Neural cell (in vitro differentiated cells): ENCODE results near the gene FAM83B. TPM values are rescaled to one million over a fixed set of nuclear protein-coding genes. Genes with fewer than 3 reads are reported as not detected.

Source experiments
- H2AFZ ChIP-seq: fragments of 200-600, 300-800 bp; sonication (generic), shearing (Covaris generic); 2 replicates; pipeline ENCODE4 v1.6.0; 2014; ENCODE audit warnings: low read depth, mild to moderate bottlenecking, antibody characterized with exemption, low read length, moderate library complexity
- H3F3A ChIP-seq: fragments of 200-600 bp; shearing (Covaris generic); 2 replicates; pipeline ENCODE4 v1.6.1; 2016; ENCODE audit warnings: mild to moderate bottlenecking, moderate library complexity, mixed read lengths, antibody characterized with exemption, low read length; ENCODE audit not compliant: insufficient read depth, poor library complexity, severe bottlenecking
- H3K27ac ChIP-seq: fragments of 200-600, 300-800 bp; sonication (generic), shearing (Covaris generic); 2 replicates; pipeline ENCODE4 v1.5.1; 2014; ENCODE audit warnings: mild to moderate bottlenecking, low read length, moderate library complexity
- H3K27me3 ChIP-seq: fragments of 300-800, 200-600 bp; sonication (generic), shearing (Covaris generic); 2 replicates; pipeline ENCODE4 v1.6.0; 2014; ENCODE audit warnings: mild to moderate bottlenecking, low read depth, low read length, moderate library complexity; ENCODE audit not compliant: insufficient read depth
- H3K36me3 ChIP-seq: fragments of 300-800, 200-600 bp; sonication (generic), shearing (Covaris generic); 2 replicates; pipeline ENCODE4 v1.5.1; 2014; ENCODE audit warnings: mild to moderate bottlenecking, antibody characterized with exemption, low read length, moderate library complexity; ENCODE audit not compliant: insufficient read depth
- H3K4me2 ChIP-seq: fragments of 300-800, 200-600 bp; sonication (generic), shearing (Covaris generic); 2 replicates; pipeline ENCODE4 v1.6.0; 2014; ENCODE audit warnings: mild to moderate bottlenecking, low read length
- H3K4me3 ChIP-seq: fragments of 300-800, 200-600 bp; sonication (generic), shearing (Covaris generic); 2 replicates; pipeline ENCODE4 v1.5.1; 2014; ENCODE audit warnings: mild to moderate bottlenecking, low read length, moderate library complexity
- H3K79me2 ChIP-seq: fragments of 200-600 bp; shearing (Covaris generic); replicated peaks from 2 replicates; pipeline ENCODE4 v1.6.0; 2014; ENCODE audit warnings: mild to moderate bottlenecking, low read length, moderate library complexity; ENCODE audit not compliant: insufficient read depth
- H3K9ac ChIP-seq: fragments of 300-800, 200-600 bp; sonication (generic), shearing (Covaris generic); 2 replicates; pipeline ENCODE4 v1.6.1; 2016; ENCODE audit warnings: mild to moderate bottlenecking, low read length, mixed read lengths
- H3K9me2 ChIP-seq: fragments of 200-600 bp; shearing (Covaris generic); 2 replicates; pipeline ENCODE4 v1.6.1; 2016; ENCODE audit warnings: mild to moderate bottlenecking, low read length, mixed read lengths; ENCODE audit not compliant: insufficient read depth
- H3K9me3 ChIP-seq: fragments of 200-600, 300-800 bp; sonication (generic), shearing (Covaris generic); 2 replicates; pipeline ENCODE4 v1.6.1; 2016; ENCODE audit warnings: mild to moderate bottlenecking, mixed run types, low read length, moderate library complexity, mixed read lengths
- H4K20me1 ChIP-seq: fragments of 200-600 bp; shearing (Covaris generic); 2 replicates; pipeline ENCODE4 v1.6.1; 2016; ENCODE audit warnings: mild to moderate bottlenecking, mixed run types; ENCODE audit not compliant: insufficient read depth
- CTCF ChIP-seq: fragments of 450-650 bp; IDR thresholded peaks from 2 replicates; pipeline ENCODE4 v1.5.1; 2014; ENCODE audit warnings: antibody characterized with exemption, mild to moderate bottlenecking, moderate library complexity; ENCODE audit not compliant: poor library complexity, severe bottlenecking
- EP300 ChIP-seq: fragments of 450-650 bp; conservative IDR thresholded peaks from 2 replicates; pipeline ENCODE4 v1.6.1; 2014; ENCODE audit warnings: antibody characterized with exemption, mild to moderate bottlenecking, moderate library complexity; ENCODE audit not compliant: poor library complexity, severe bottlenecking
- EZH2 ChIP-seq: fragments of 200-600, 300-800 bp; shearing (Covaris generic), sonication (generic); IDR thresholded peaks from 2 replicates; pipeline ENCODE4 v1.6.1; 2014; ENCODE audit warnings: antibody characterized with exemption, low read length, borderline replicate concordance, mild to moderate bottlenecking; ENCODE audit not compliant: insufficient read depth, poor library complexity, severe bottlenecking
- MXI1 ChIP-seq: fragments of 450-650 bp; conservative IDR thresholded peaks from 2 replicates; pipeline ENCODE4 v1.6.1; 2014; ENCODE audit warnings: antibody characterized with exemption, mild to moderate bottlenecking; ENCODE audit not compliant: poor library complexity, severe bottlenecking
- POLR2AphosphoS5 ChIP-seq: IDR thresholded peaks from 2 replicates; pipeline ENCODE4 v1.6.1; 2012
- RAD21 ChIP-seq: fragments of 450-650 bp; conservative IDR thresholded peaks from 2 replicates; pipeline ENCODE4 v1.6.1; 2014; ENCODE audit warnings: antibody characterized with exemption, mild to moderate bottlenecking, moderate library complexity
- REST ChIP-seq: IDR thresholded peaks from 2 replicates; pipeline ENCODE4 v1.6.1; 2012; ENCODE audit warnings: borderline replicate concordance
- SMC3 ChIP-seq: fragments of 450-650 bp; conservative IDR thresholded peaks from 2 replicates; pipeline ENCODE4 v1.6.1; 2014; ENCODE audit warnings: antibody characterized with exemption, mild to moderate bottlenecking, moderate library complexity; ENCODE audit not compliant: poor library complexity
- TAF1 ChIP-seq: IDR thresholded peaks from 2 replicates; pipeline ENCODE4 v1.6.1; 2012; ENCODE audit warnings: low read depth
- polyA plus RNA-seq: library from polyadenylated mRNA; depleted of rRNA; stranded (reverse); fragments of >200 nt; gene quantifications from 2 replicates; pipeline ENCODE4 v1.2.3, GENCODE V29; 2014

The FAM83B gene
- polyA plus RNA-seq, 1 donor from 2014 or later = not detected

DNA sequence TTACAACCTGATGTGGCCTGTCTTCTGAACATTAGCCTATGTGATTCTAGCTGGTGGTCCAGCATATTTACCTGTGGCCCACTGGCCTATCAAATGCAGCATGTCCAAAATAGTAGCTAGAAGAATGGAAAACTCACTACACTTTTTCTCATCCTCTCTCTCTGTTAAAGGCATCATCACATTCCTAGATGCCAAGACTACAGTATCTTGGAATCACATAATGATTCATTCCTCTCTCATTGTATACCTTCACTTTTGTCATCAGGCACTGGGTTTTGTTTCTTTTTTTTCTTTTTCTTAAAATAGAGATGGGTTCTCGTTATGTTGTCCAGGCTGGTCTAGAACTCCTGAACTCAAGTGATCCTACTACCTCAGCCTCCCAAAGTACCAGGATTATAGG is 45.0 kb downstream of the FAM83B start:
- no peak overlapping the region for H3K4me3 ChIP-seq
- H3K9me3 ChIP-seq = no peaks in the 10 kb centered on the region
- H3K9ac ChIP-seq = no peak overlapping the region
- H4K20me1 ChIP-seq = no peaks in the 10 kb centered on the region
- no peaks in the 10 kb centered on the region for H3F3A ChIP-seq
- H3K79me2 ChIP-seq = no peaks in the 10 kb centered on the region
- H2AFZ ChIP-seq = no peak overlapping the region
- H3K36me3 ChIP-seq = no peaks in the 10 kb centered on the region
- H3K27me3 ChIP-seq = no peaks in the 10 kb centered on the region
- TF ChIP-seq REST = no peak
- TF ChIP-seq TAF1 = no peak
- TF ChIP-seq EP300 = no peak
- no peak for TF ChIP-seq RAD21
- TF ChIP-seq EZH2 = no peak
- no peak for TF ChIP-seq MXI1
- TF ChIP-seq POLR2AphosphoS5 = no peak
- TF ChIP-seq SMC3 = no peak
- no peak for TF ChIP-seq CTCF
- H3K27ac ChIP-seq = no peak overlapping the region
- no peak overlapping the region for H3K4me2 ChIP-seq
- H3K9me2 ChIP-seq = no peaks in the 10 kb centered on the region

DNA sequence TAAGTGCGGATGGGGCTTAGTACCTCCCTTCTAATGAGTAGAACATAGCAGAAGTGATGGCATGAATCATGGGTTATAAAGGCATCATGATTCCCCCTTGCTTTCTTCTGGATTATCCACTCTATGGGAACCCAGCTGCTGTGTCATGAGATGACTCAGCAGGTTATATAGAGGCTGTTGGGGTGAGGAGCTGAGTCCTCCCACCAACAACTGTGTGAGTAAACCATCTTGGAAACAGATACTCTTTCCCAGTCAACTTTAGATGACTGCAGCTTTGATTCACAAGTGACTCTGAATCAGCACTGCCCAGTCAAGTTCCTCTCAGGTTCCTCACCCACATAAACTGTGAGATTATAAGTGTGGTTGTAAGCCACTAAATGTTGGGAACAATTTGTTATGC is 46.3 kb downstream of the FAM83B start:
- no peaks in the 10 kb centered on the region for H3K27me3 ChIP-seq
- no peak overlapping the region for H3K4me3 ChIP-seq
- H2AFZ ChIP-seq = no peak overlapping the region
- no peak for TF ChIP-seq MXI1
- no peak for TF ChIP-seq SMC3
- no peak for TF ChIP-seq EP300
- TF ChIP-seq RAD21 = no peak
- TF ChIP-seq CTCF = no peak
- no peak for TF ChIP-seq EZH2
- no peak for TF ChIP-seq TAF1
- no peak for TF ChIP-seq POLR2AphosphoS5
- TF ChIP-seq REST = no peak
- no peaks in the 10 kb centered on the region for H3K9me2 ChIP-seq
- no peak overlapping the region for H3K9ac ChIP-seq
- no peaks in the 10 kb centered on the region for H3K9me3 ChIP-seq
- no peak overlapping the region for H3K27ac ChIP-seq
- H3K4me2 ChIP-seq = no peak overlapping the region
- no peaks in the 10 kb centered on the region for H3K36me3 ChIP-seq
- no peaks in the 10 kb centered on the region for H3F3A ChIP-seq
- H3K79me2 ChIP-seq = no peaks in the 10 kb centered on the region
- H4K20me1 ChIP-seq = no peaks in the 10 kb centered on the region
